Caco-2 (cell line): ENCODE measurements around the gene ATIC. TPM values are rescaled to one million over a fixed set of nuclear protein-coding genes. Genes with fewer than 3 reads are reported as not detected.

Experiments
- BruUV-seq: library from RNA; stranded (reverse); fragments of 400-500 nt; replicated peaks from 2 replicates; lab custom pipeline; 2021; lab: Mats Ljungman, UMichigan
- CTCF ChIA-PET: fragments of 300-600 bp; sonication (Branson Sonifier 250); formaldehyde crosslinking; loops from one replicate; lab custom pipeline; 2022; ENCODE audit warnings: antibody characterized with exemption; lab: Charles Lee
- POLR2A ChIA-PET: fragments of 300-600 bp; sonication (Branson Sonifier 250); formaldehyde crosslinking; loops from one replicate; lab custom pipeline; 2022; ENCODE audit warnings: antibody characterized with exemption; lab: Charles Lee
- DNase-seq, 2 experiments: peaks; one replicate each; pipeline versions ENCODE4 v3.0.0 to v3.0.0-alpha.2; 2020 to 2022
- H3K27me3 ChIP-seq: replicated peaks from 2 replicates; pipeline ENCODE4 v1.6.0; 2011; ENCODE audit warnings: low read length; ENCODE audit not compliant: control insufficient read depth, insufficient read depth
- H3K36me3 ChIP-seq: 2 replicates; pipeline ENCODE4 v1.5.1; 2011; ENCODE audit warnings: low read length; ENCODE audit not compliant: control insufficient read depth, insufficient read depth
- H3K4me1 ChIP-seq: fragments of 250-450 bp; sonication (Bioruptor Pico); 2 replicates; pipeline ENCODE4 v1.5.1; 2020; ENCODE audit warnings: mild to moderate bottlenecking
- H3K4me3 ChIP-seq: 2 replicates; pipeline ENCODE4 v1.5.1; 2011; ENCODE audit warnings: low read depth, mild to moderate bottlenecking, control low read depth, low read length
- H3K9me3 ChIP-seq: fragments of 250-450 bp; sonication (Bioruptor Pico); 2 replicates; pipeline ENCODE4 v1.5.1; 2020; ENCODE audit warnings: mild to moderate bottlenecking, moderate library complexity
- H3K27ac Mint-ChIP-seq: one replicate; pipeline ENCODE4 v1.8.0; 2022; ENCODE audit warnings: mixed read lengths; ENCODE audit not compliant: unreplicated experiment
- H3K27me3 Mint-ChIP-seq: one replicate; pipeline ENCODE4 v1.8.0; 2022; ENCODE audit warnings: mixed read lengths; ENCODE audit not compliant: insufficient read depth, unreplicated experiment
- H3K36me3 Mint-ChIP-seq: one replicate; pipeline ENCODE4 v1.8.0; 2022; ENCODE audit warnings: mild to moderate bottlenecking, mixed read lengths; ENCODE audit not compliant: insufficient read depth, unreplicated experiment
- H3K4me1 Mint-ChIP-seq: one replicate; pipeline ENCODE4 v1.8.0; 2022; ENCODE audit warnings: low read depth, mixed read lengths; ENCODE audit not compliant: unreplicated experiment
- H3K4me3 Mint-ChIP-seq: one replicate; pipeline ENCODE4 v1.8.0; 2022; ENCODE audit warnings: mild to moderate bottlenecking, moderate library complexity, mixed read lengths; ENCODE audit not compliant: unreplicated experiment
- H3K9me3 Mint-ChIP-seq: one replicate; pipeline ENCODE4 v1.8.0; 2022; ENCODE audit warnings: mixed read lengths; ENCODE audit not compliant: unreplicated experiment
- intact Hi-C: fragments of 100-400 bp; cut with micrococcal nuclease; formaldehyde crosslinking; loops from one replicate; pipeline ENCODE4 v1.10.0; 2022; ENCODE audit not compliant: unreplicated experiment
- total RNA-seq: library from RNA; stranded (reverse); gene quantifications from 2 replicates; pipeline ENCODE4 v1.2.3, GENCODE V29; 2022
- TF ChIP-seq, protein P1 (sequence below), 2 experiments: fragments of 200-600 bp in 1 of 2; IDR thresholded peaks; 1 replicate in 1 of 2; 2 replicates in 1 of 2; pipeline versions ENCODE4 v1.5.1 to v1.8.0; 2011 to 2022; ENCODE audit warnings: antibody characterized with exemption in 1 of 2, control low read depth in 1 of 2, inconsistent platforms in 1 of 2, low read depth in 1 of 2, low read length in 1 of 2, mild to moderate bottlenecking in 1 of 2, moderate library complexity in 1 of 2; ENCODE audit not compliant: insufficient read depth in 1 of 2, severe bottlenecking in 1 of 2, unreplicated experiment in 1 of 2

ATIC gene
- total RNA-seq, 1 experiment from 2014 or later: 318 TPM

- intact Hi-C loops: no loop called here
- ChIA-PET POLR2A (no interaction called here), CTCF (no interaction called here)
- Histone ChIP-seq H3K36me3 (peaks cover 22% of the 10 kb centered on the region), H3K27me3 (no peaks in the 10 kb centered on the region), H3K4me3 (no peak overlapping the region), H3K4me1 (no peaks in the 10 kb centered on the region), H3K9me3 (no peaks in the 10 kb centered on the region)
- TF ChIP-seq, protein P1, sequence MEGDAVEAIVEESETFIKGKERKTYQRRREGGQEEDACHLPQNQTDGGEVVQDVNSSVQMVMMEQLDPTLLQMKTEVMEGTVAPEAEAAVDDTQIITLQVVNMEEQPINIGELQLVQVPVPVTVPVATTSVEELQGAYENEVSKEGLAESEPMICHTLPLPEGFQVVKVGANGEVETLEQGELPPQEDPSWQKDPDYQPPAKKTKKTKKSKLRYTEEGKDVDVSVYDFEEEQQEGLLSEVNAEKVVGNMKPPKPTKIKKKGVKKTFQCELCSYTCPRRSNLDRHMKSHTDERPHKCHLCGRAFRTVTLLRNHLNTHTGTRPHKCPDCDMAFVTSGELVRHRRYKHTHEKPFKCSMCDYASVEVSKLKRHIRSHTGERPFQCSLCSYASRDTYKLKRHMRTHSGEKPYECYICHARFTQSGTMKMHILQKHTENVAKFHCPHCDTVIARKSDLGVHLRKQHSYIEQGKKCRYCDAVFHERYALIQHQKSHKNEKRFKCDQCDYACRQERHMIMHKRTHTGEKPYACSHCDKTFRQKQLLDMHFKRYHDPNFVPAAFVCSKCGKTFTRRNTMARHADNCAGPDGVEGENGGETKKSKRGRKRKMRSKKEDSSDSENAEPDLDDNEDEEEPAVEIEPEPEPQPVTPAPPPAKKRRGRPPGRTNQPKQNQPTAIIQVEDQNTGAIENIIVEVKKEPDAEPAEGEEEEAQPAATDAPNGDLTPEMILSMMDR (IDR thresholded peaks at IDR 0.05; ENCODE audit: insufficient read depth in 1 of 2, low read depth in 1 of 2, low read length in 1 of 2, severe bottlenecking in 1 of 2, unreplicated experiment in 1 of 2): no peak
- no peak for DNase-seq
- H3K27me3 Mint-ChIP-seq: no peaks in the 10 kb centered on the region
- H3K4me3 Mint-ChIP-seq: no peak overlapping the region
- no peak overlapping the region for H3K27ac Mint-ChIP-seq
- BruUV-seq: no TSS peak
- H3K9me3 Mint-ChIP-seq: no peaks in the 10 kb centered on the region
- H3K36me3 Mint-ChIP-seq: peaks cover 99% of the 10 kb centered on the region
- peaks cover 23% of the 10 kb centered on the region for H3K4me1 Mint-ChIP-seq
These were observed 56.0 kb downstream of the ATIC start for GRCh38 chr2:215367662-215368492.

- H3K9me3 Mint-ChIP-seq: no peaks in the 10 kb centered on the region
- H3K36me3 ChIP-seq: peaks cover 20% of the 10 kb centered on the region
- no peak overlapping the region for H3K27ac Mint-ChIP-seq
- intact Hi-C loops: no loop called here
- no peaks in the 10 kb centered on the region for H3K4me1 ChIP-seq
- no peak overlapping the region for H3K4me3 ChIP-seq
- H3K27me3 Mint-ChIP-seq: no peaks in the 10 kb centered on the region
- no TSS peak for BruUV-seq
- ChIA-PET POLR2A (no interaction called here), CTCF (no interaction called here)
- H3K36me3 Mint-ChIP-seq: peaks cover 99% of the 10 kb centered on the region
- no peaks in the 10 kb centered on the region for H3K27me3 ChIP-seq
- TF ChIP-seq, protein P1 (IDR thresholded peaks at IDR 0.05; ENCODE audit: insufficient read depth in 1 of 2, low read depth in 1 of 2, low read length in 1 of 2, severe bottlenecking in 1 of 2, unreplicated experiment in 1 of 2): no peak
- peaks cover 23% of the 10 kb centered on the region for H3K4me1 Mint-ChIP-seq
- H3K9me3 ChIP-seq: no peaks in the 10 kb centered on the region
- H3K4me3 Mint-ChIP-seq: no peak overlapping the region
- DNase-seq: no peak
These were observed 56.6 kb downstream of the ATIC start for GRCh38 chr2:215368493-215368809.

DNA sequence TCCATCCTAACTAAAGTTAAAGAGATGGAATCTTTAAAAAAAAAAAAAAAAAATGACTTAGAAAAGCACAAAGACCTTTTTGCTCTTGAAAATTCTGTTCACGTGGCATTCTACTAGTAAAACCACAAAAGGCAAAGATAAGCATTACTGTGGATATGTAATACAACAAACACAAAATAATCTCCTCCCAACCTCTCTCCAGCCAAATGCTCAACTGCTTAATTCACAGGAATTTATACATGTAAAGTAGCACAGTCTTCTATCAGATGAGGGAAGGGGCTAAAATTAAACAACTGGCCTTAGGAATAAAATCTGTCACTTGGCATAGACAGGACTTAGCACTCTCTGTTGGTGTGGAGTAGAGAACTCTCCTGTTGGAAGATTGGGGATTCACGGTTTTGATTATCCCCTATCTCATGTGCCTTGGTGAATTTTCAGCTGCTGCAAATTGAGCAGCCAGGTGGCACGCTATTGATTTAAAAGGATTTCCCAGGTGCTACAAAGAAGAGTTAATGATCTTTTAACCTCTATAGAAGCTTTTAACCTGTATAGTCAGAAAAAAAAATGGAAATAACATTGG lies 57.4 kb downstream of the ATIC start:
- no TSS peak for BruUV-seq
- no peak for DNase-seq
- Mint-ChIP-seq H3K9me3 (no peaks in the 10 kb centered on the region), H3K27me3 (no peaks in the 10 kb centered on the region), H3K27ac (peak overlapping the region; percentile 26), H3K36me3 (peaks cover 99% of the 10 kb centered on the region), H3K4me3 (no peak overlapping the region), H3K4me1 (peaks cover 17% of the 10 kb centered on the region)
- ChIA-PET CTCF (no interaction called here), POLR2A (no interaction called here)
- H3K27me3 ChIP-seq: no peaks in the 10 kb centered on the region
- H3K36me3 ChIP-seq: peaks cover 20% of the 10 kb centered on the region
- H3K4me1 ChIP-seq: no peaks in the 10 kb centered on the region
- intact Hi-C loops: no loop called here
- H3K9me3 ChIP-seq: no peaks in the 10 kb centered on the region
- TF ChIP-seq, protein P1 (IDR thresholded peaks at IDR 0.05; ENCODE audit: insufficient read depth in 1 of 2, low read depth in 1 of 2, low read length in 1 of 2, severe bottlenecking in 1 of 2, unreplicated experiment in 1 of 2): no peak
- H3K4me3 ChIP-seq: no peak overlapping the region
